Keratinocyte (primary cell): ENCODE measurements around the gene TMEM150A. TPM values are rescaled to one million over a fixed set of nuclear protein-coding genes. Genes with fewer than 3 reads are reported as not detected.

ENCODE experiments used
- DNase-seq: peaks from one replicate; pipeline ENCODE4 v3.0.0-alpha.2; 2011; ENCODE audit warnings: low read depth, missing footprints, low spot score
- FAIRE-seq: peaks from 2 replicates; lab custom pipeline; 2011; peaks lifted over from hg19 to GRCh38; lab: Jason Lieb, UNC
- H2AFZ ChIP-seq: 2 replicates; pipeline ENCODE4 v1.6.0; 2012; ENCODE audit warnings: low read length, control low read depth, inconsistent platforms; ENCODE audit not compliant: control insufficient read depth
- H3K27ac ChIP-seq: 2 replicates; pipeline ENCODE4 v1.5.1; 2011; ENCODE audit warnings: low read length; ENCODE audit not compliant: control insufficient read depth, insufficient read depth
- H3K27me3 ChIP-seq: 3 replicates; pipeline ENCODE4 v1.6.0; 2011; ENCODE audit warnings: low read length; ENCODE audit not compliant: control insufficient read depth, insufficient read depth; ENCODE audit errors: extremely low read depth
- H3K36me3 ChIP-seq, 2 experiments: 2 replicates in 1 of 2; 3 replicates in 1 of 2; pipeline ENCODE4 v1.5.1; 2011; ENCODE audit warnings: low read length in 2 of 2, mild to moderate bottlenecking in 1 of 2; ENCODE audit not compliant: control insufficient read depth in 2 of 2, insufficient read depth in 2 of 2; ENCODE audit errors: extremely low read depth in 1 of 2
- H3K4me1 ChIP-seq: 3 replicates; pipeline ENCODE4 v1.5.1; 2011; ENCODE audit warnings: low read length; ENCODE audit not compliant: control insufficient read depth, insufficient read depth; ENCODE audit errors: extremely low read depth
- H3K4me2 ChIP-seq: 3 replicates; pipeline ENCODE4 v1.6.0; 2011; ENCODE audit warnings: low read depth, low read length; ENCODE audit not compliant: control insufficient read depth, insufficient read depth; ENCODE audit errors: extremely low read depth
- H3K4me3 ChIP-seq, 3 experiments: fragments of 200-600 bp in 1 of 3; sonication (generic) in 1 of 3; 2 replicates in 2 of 3; 3 replicates in 1 of 3; pipeline ENCODE4 v1.5.1; 2011 to 2016; ENCODE audit warnings: low read length in 3 of 3, mild to moderate bottlenecking in 3 of 3, control low read depth in 2 of 3, inconsistent platforms in 1 of 3, low read depth in 1 of 3, mixed read lengths in 1 of 3, mixed run types in 1 of 3, moderate library complexity in 1 of 3; ENCODE audit not compliant: control insufficient read depth in 2 of 3, insufficient read depth in 2 of 3; ENCODE audit errors: extremely low read depth in 1 of 3
- H3K79me2 ChIP-seq: 2 replicates; pipeline ENCODE4 v1.6.0; 2012; ENCODE audit warnings: low read length; ENCODE audit not compliant: control insufficient read depth, insufficient read depth
- H3K9ac ChIP-seq: 3 replicates; pipeline ENCODE4 v1.6.0; 2011; ENCODE audit warnings: low read length; ENCODE audit not compliant: control insufficient read depth, insufficient read depth; ENCODE audit errors: extremely low read depth
- H3K9me1 ChIP-seq: 3 replicates; pipeline ENCODE4 v1.6.0; 2011; ENCODE audit warnings: low read length; ENCODE audit not compliant: control insufficient read depth, insufficient read depth; ENCODE audit errors: extremely low read depth
- H3K9me3 ChIP-seq: 2 replicates; pipeline ENCODE4 v1.5.1; 2012; ENCODE audit warnings: low read depth, low read length; ENCODE audit not compliant: control insufficient read depth
- H4K20me1 ChIP-seq: 3 replicates; pipeline ENCODE4 v1.6.0; 2011; ENCODE audit warnings: low read length; ENCODE audit not compliant: control insufficient read depth, insufficient read depth; ENCODE audit errors: extremely low read depth
- EZH2 ChIP-seq: IDR thresholded peaks from one replicate; pipeline ENCODE4 v1.6.1; 2012; ENCODE audit warnings: inconsistent platforms, mild to moderate bottlenecking, low read length, moderate library complexity
- dilution Hi-C: fragments of 300-500 bp; cut with MboI; formaldehyde crosslinking; loops from one replicate; pipeline ENCODE4 v1.7.0; 2020; ENCODE audit warnings: low sequenced_read_pairs; ENCODE audit not compliant: extremely low pct_ligation_motif_present
- polyA plus RNA-seq, 5 experiments: library from polyadenylated mRNA; depleted of rRNA in 3 of 5; stranded (reverse) in 3 of 5; stranded (forward) in 1 of 5; unstranded in 1 of 5; fragments of >200 nt; gene quantifications; 1 replicate in 1 of 5; 2 replicates in 3 of 5; 3 replicates in 1 of 5; pipeline versions ENCODE4 v1.2.1 to v1.2.3, GENCODE V29; 2011 to 2012; ENCODE audit warnings: missing spikeins in 2 of 5, low read depth in 1 of 5, low replicate concordance in 1 of 5
- TF ChIP-seq, protein P1 (sequence below), 3 experiments: IDR thresholded peaks in 1 of 3; conservative IDR thresholded peaks in 1 of 3; optimal IDR thresholded peaks in 1 of 3; 2 replicates in 2 of 3; 3 replicates in 1 of 3; pipeline versions ENCODE3 to v1.5.1; 2011; ENCODE audit warnings: low read length in 3 of 3, mild to moderate bottlenecking in 3 of 3, moderate library complexity in 2 of 3, control low read depth in 1 of 3, inconsistent platforms in 1 of 3; ENCODE audit not compliant: insufficient read depth in 2 of 3; ENCODE audit errors: extremely low read depth in 1 of 3

TMEM150A gene
- polyA plus RNA-seq, 1 donor (not counting 4 experiments of a cell fraction or from before 2014, with no cell fraction given), result 7.7 TPM

DNA sequence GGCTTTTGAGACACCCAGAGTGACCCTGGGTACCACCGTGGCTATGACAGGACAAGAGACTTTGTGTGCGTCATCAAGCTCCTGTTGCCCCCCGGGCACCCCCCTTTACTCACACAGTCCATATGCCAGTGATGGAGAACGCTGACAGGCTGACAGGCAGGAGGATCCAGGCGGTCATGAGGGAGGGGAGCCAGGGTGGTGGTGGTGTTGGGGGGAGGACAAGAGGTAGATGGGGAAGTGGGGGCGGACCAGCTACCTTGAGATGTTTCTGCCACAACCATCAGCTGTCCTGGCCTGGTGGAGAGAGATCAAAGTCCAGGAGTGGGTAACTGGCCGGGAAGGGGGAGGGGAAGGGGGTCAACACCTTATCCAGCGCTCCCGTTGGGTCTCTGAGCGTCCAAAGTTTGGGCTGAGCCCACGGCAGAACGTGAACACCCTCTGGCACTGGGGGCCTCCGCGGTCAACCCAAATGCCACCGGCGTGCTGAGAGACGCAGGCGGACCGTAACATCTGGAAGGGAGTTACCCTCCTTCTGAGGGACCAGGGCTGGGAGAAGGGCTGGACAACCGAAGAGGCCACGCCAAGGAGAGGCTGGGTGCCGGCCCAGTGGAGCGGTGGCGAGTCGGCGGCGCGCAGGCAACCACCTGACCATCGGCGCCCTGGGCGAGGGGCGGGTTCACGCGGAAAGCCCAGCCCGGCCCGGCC is 575 bp downstream of the TMEM150A start:
- Histone ChIP-seq H3K27ac (peak overlapping the region; percentile 15), H3K4me2 (peak overlapping the region; percentile 94), H3K4me3 (peak overlapping the region; percentile 75 to 81 (median 81)), H3K9ac (peak overlapping the region; percentile 75), H3K36me3 (peaks cover 7 to 23% of the 10 kb centered on the region in 2 experiments), H3K27me3 (no peaks in the 10 kb centered on the region), H2AFZ (peak overlapping the region; percentile 62), H3K79me2 (peaks cover 8% of the 10 kb centered on the region), H3K9me1 (peaks cover 2% of the 10 kb centered on the region), H3K9me3 (no peaks in the 10 kb centered on the region), H3K4me1 (peaks cover 21% of the 10 kb centered on the region), H4K20me1 (no peaks in the 10 kb centered on the region)
- DNase-seq (no peak), FAIRE-seq (no peak)
- TF ChIP-seq EZH2, result no peak
- TF ChIP-seq, protein P1, sequence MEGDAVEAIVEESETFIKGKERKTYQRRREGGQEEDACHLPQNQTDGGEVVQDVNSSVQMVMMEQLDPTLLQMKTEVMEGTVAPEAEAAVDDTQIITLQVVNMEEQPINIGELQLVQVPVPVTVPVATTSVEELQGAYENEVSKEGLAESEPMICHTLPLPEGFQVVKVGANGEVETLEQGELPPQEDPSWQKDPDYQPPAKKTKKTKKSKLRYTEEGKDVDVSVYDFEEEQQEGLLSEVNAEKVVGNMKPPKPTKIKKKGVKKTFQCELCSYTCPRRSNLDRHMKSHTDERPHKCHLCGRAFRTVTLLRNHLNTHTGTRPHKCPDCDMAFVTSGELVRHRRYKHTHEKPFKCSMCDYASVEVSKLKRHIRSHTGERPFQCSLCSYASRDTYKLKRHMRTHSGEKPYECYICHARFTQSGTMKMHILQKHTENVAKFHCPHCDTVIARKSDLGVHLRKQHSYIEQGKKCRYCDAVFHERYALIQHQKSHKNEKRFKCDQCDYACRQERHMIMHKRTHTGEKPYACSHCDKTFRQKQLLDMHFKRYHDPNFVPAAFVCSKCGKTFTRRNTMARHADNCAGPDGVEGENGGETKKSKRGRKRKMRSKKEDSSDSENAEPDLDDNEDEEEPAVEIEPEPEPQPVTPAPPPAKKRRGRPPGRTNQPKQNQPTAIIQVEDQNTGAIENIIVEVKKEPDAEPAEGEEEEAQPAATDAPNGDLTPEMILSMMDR (optimal IDR thresholded peaks at IDR 0.05 in 1 of 3, IDR thresholded peaks at IDR 0.05 in 1 of 3, conservative IDR thresholded peaks at IDR 0.05 in 1 of 3; ENCODE audit: extremely low read depth in 1 of 3, insufficient read depth in 2 of 3, low read length in 3 of 3), result no peak
- dilution Hi-C loops, result no loop called here

DNA sequence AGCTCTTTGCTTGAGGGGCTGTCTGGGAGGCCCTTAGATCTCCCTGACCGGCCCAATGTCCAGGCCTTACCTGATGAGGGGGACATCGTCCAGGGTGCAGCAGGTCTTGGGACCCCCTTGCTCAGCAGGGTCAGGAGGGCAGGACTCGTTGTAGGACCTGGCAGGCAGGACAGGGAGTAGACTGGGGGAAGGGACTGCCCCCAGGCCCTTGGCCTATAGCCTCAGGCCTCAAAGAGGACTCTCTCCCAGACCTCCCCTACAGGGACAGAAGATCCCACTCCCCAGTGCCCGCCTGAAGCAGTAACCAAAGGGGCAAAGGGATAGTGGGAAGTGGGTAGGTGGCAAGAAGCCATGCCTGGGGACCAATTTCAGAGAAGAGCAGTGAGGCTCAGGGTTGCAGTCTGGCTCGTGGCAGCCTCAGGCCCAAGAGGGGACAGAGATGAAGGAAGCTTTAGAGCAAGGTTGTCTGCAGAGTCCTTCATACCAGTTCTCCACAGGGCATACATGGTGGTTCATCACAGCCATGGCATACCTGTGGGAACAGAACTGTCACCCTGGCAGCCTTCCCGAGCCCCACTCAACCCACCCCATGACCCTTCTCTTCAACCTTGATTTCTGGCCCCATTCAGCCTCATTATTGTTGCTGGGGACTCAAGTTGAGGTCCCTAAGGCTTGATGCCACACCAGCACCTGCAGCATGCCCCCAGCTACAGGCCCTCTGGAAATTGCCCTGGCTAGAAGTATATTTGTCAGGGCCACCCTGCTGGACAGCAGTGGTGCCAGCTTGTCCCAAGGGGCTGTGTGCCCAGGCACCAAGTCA is 1.3 kb downstream of the TMEM150A start:
- H3K9me1 ChIP-seq, result peaks cover 2% of the 10 kb centered on the region
- TF ChIP-seq, protein P1 (optimal IDR thresholded peaks at IDR 0.05 in 1 of 3, IDR thresholded peaks at IDR 0.05 in 1 of 3, conservative IDR thresholded peaks at IDR 0.05 in 1 of 3; ENCODE audit: extremely low read depth in 1 of 3, insufficient read depth in 2 of 3, low read length in 3 of 3), result no peak
- no peak for TF ChIP-seq EZH2
- DNase-seq (no peak), FAIRE-seq (no peak)
- H3K9ac ChIP-seq, result no peak overlapping the region
- no peaks in the 10 kb centered on the region for H3K9me3 ChIP-seq
- no peak overlapping the region for H3K27ac ChIP-seq
- dilution Hi-C loops, result no loop called here
- peaks cover 15% of the 10 kb centered on the region for H3K79me2 ChIP-seq
- no peaks in the 10 kb centered on the region for H4K20me1 ChIP-seq
- no peak overlapping the region for H2AFZ ChIP-seq
- peaks cover 7 to 27% of the 10 kb centered on the region in 2 experiments for H3K36me3 ChIP-seq
- H3K27me3 ChIP-seq, result no peaks in the 10 kb centered on the region
- peaks cover 27% of the 10 kb centered on the region for H3K4me1 ChIP-seq
- H3K4me3 ChIP-seq, result peak overlapping the region in 2 of 3 experiments; percentile 75 to 81
- H3K4me2 ChIP-seq, result peak overlapping the region; percentile 94
